GM21786 (cell line): ENCODE measurements around the gene EEF1AKMT1.
A peak's percentile ranks its signal among the peaks of the same experiment; 100 is the strongest.

Experiments used
- ATAC-seq: cut with Tn5 transposase; IDR thresholded peaks from one replicate; pipeline ENCODE4 v1.9.1; 2021; ENCODE audit not compliant: unreplicated experiment

EEF1AKMT1 gene

DNA sequence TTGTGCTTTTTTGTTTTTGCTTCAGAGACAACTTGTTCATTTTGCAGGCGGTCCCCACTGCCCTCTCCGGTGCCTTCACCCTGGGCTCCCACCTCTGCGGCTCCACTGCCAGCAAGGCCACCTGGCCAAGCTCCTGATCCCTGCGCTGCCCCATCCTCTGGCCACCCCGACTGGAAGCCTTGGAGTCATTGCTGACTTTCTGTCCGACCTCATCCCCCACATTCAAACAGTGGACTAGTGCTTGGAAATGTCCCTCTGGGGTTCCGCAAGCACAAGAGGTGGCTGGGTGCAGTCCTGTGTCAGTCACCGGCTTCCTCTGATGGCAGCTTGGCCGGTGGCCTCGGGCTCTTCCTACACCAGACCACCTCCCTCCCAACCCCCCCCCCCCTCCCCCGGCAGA lies 53.3 kb downstream of the EEF1AKMT1 start:
- ATAC-seq: no peak

DNA sequence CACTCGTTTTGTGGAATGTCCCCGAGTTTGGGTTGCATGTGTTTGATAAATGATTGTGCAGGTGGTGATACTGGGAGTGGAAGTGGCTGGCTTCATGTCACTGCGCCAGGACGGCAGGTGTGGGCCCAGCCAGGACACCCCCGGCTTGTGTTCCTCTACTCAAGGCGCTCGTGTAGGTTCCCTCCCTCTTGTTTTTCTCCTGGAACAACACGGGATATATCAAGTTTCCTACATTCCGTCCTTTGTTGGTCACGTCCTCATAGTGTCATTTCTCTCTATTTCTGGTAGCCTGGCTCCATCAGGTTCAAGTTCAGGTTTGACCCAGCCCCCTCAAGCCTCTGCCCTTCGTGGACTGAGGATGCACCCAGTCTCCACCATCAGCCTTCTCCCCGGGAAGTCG lies 54.0 kb downstream of the EEF1AKMT1 start:
- ATAC-seq: no peak

GRCh38 chr13:20718958-20719566 lies 54.7 kb downstream of the EEF1AKMT1 start:
- no peak for ATAC-seq

DNA sequence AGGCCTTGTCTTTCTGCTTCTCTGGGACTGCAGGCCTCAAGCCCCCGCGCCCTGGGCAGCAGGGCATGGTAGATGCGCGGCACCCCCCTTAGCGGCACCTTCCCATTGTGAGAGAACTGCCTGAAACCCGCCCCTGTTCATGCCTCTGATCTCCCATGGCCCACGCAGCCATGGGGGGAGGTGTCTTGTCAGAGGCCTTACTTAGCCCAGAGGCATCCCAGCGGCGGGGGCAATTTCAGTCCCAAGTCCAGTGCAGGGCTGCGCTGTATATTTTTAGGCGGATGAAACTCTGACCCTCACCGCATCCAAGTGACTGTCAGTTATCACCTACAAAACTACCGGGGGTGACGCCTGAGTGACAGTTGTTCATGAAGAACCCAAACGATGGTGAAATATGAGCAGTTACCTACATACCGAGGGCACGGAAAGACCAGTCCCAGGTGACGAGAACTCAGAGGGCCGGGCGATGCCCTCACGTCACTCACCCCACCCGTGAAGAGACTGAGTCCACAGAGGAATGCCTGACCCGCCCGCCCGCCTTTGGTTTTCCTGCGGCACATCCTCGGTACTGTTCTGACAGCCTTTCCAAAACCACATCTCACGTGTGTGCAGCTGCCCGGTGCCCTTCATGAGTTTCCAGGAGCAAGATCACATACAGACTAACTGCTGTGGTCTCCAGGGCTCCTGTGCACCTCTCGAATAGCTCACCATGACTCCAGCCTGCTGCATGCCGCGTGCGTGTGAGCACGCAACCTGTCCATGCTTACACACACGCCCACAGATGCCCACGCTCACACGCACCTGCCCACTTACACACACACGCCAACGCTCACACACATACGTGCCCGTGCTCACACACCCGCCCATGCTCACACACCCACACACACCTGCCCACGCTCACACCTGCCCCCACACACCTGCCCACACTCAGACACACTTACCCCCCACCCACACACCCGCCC lies 55.9 kb downstream of the EEF1AKMT1 start:
- no peak for ATAC-seq

- ATAC-seq: no peak
Measured at GRCh38 chr13:20716951-20717350, 56.8 kb downstream of the EEF1AKMT1 start.

- no peak for ATAC-seq
Measured at GRCh38 chr13:20715330-20715712, 58.4 kb downstream of the EEF1AKMT1 start.

DNA sequence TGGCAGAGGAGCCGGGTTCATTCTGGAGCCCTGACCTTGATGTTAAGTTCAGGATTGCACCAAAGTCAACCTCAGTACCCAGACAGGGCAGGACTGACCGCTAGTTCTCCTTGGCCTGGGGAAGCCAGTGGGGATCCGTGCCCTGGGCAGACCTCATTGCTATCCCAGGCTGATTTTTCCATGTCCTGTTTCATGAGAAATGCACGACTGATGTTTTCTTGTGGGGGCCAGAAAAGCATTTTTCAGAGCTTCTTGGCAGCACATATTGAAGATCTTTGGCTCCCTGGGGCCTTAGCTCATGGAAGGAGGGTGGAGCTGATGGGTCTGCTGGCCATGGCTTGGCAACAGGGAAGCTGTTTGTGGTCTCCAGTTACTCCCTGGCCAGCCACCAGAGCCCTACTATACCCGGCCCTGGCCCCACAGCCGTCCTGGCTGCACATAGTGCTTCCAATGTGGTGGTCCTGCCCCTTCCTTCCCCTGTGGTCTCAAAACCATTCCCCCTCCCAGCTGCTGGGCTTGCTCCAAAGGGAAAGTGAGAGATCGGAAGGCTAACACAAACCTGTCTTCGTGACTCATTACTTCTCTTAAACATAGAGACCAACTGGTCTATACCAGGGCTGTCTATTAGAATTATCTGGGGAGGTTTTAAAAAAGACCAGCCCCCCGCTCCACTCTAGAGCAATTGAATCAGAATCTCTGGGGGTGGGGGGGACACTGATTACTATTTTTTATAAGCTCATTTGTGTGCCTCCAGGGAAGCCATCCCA lies 59.0 kb downstream of the EEF1AKMT1 start:
- no peak for ATAC-seq

DNA sequence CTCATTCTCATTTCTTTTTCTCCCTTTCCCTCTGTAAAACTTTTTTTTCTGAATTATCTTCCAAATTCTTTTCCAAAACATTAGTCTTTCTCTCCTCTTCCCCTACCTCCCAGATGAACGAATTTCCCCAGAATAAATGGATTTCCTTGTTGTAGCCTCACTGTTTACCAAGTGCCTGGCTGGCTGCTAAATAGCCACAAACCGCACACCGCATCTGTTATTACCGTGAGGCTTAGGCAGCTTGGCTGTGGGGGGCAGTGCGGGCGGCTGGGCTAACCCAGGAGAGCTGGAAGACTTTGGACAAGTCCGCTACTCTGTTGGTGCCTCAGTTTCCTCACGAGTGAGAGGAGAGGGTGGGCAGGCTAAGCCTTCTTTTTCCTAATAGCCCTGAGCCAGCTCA lies 59.6 kb downstream of the EEF1AKMT1 start:
- ATAC-seq: no peak

- ATAC-seq: no peak
Measured at GRCh38 chr13:20713751-20714150, 60.0 kb downstream of the EEF1AKMT1 start.

DNA sequence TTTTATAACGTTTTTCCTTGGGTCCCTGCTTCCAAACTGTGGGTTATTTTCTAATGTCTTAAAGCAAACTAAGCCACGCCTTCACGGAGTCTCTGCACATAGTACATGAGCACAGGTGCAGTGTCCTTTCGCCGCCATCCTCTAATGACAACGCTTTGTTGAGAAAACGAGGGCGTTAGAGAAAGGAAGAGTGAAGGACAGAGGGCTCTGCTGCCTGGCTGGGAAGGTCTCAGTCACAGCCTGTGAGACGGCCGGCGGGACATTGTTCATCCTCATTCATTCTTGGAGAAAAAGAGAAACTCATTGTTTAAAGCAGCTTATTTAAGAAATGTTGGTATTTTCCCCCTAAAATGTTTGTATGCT lies 60.8 kb downstream of the EEF1AKMT1 start:
- ATAC-seq: no peak

DNA sequence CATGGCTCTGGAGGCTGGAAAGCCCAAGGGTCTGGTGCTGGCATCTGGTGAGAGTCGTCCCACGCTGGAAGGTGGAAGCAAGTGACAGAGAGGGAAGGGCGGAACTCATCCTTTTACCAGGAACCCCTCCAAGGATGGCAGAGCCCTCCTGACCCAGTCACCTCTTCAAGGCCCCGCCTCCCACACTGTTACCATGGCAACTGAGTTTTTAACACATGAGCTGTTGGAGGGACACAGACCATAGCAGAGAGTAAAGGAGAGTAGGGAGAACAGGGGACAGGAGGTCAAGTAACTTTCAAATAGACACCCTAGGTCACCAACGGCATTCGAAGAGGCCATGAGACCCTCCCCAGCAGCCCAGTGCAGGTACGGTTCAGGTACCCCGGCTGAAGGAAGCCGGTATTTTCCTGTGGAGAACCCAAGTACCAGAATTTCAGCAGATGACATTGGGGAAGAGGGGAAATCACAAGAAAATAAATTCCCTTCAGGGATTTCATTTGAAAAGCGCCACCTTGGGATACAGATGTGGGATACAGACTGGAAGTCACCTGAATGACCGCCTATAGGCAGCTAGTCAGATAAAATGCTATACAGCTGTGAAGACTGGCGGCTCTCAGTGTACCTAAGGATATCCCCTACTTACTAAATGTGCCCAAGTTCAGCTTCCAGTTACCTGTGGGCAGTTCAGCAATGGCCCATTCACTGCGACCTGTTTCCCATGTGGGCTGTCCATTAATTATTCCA lies 62.3 kb downstream of the EEF1AKMT1 start:
- no peak for ATAC-seq

DNA sequence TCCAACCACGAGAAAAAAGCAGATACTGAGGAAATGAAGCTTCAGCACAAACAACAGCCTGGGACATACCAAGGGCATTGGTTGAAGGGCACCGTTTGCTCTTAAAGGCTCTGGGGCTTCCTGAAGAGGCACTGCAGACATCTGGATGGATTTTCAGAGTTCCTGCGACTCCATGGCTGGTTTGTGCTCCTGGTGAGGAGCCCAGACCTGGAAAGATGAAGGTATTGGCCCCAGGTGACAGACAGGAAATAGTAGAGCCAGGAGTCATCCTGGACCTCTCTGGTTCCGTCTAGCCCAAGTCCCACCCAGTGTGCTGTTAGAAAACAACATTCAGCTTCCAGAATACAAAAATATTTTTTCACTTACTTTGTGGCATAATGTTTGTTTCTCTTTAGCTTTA lies 64.0 kb downstream of the EEF1AKMT1 start:
- ATAC-seq: no peak

GRCh38 chr13:20709369-20709768 lies 64.4 kb downstream of the EEF1AKMT1 start:
- ATAC-seq: no peak

- no peak for ATAC-seq
Measured at GRCh38 chr13:20708216-20708615, 65.5 kb downstream of the EEF1AKMT1 start.

DNA sequence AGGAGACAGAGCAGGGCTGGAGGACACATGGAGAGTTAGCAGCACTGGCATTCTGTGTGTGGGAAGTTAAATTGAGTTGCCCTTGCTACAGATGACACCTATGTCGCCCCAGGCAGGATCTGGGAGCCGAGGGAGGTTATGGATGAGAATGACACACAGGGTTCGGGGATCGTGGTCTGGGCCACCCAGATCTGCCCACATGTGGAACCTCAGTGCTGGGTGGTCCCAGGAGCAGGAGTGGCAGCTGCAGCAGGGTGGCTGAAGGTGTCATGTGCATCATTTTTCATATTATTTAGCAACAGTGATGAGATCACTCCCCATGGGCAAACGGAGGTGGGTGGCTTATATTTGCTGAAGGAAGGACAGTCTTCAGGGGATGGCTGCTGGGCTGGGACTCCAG lies 67.1 kb downstream of the EEF1AKMT1 start:
- ATAC-seq: no peak

DNA sequence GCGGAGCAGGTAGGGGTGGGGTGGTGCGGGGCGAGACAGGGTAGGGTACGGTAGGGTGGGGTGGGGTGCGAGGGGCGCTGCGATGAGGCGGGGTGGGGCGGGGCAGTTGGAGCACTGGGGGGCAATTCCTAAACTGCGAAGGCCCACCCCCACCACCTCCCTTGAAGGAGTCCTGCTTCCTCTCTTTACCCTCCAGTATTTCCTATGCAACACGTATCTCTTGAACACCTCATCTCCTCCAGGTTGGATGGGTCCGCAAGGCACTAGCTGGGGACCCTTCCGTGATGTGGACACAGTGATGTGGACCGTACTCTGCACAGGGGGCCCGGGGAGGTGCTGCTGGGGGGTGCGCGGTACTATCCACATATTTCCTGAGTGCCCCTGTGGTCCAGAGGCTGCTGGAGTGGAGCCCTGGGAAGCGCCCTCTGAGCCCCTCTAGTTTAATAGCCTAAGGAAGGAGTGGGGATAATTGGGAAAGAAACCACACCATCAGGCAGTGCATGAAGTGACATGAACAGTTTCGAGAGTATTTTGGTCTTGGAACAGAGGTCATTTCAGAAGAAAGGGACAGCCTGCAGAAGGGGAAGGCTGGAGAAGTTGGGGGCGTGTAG lies 69.2 kb downstream of the EEF1AKMT1 start:
- no peak for ATAC-seq

DNA sequence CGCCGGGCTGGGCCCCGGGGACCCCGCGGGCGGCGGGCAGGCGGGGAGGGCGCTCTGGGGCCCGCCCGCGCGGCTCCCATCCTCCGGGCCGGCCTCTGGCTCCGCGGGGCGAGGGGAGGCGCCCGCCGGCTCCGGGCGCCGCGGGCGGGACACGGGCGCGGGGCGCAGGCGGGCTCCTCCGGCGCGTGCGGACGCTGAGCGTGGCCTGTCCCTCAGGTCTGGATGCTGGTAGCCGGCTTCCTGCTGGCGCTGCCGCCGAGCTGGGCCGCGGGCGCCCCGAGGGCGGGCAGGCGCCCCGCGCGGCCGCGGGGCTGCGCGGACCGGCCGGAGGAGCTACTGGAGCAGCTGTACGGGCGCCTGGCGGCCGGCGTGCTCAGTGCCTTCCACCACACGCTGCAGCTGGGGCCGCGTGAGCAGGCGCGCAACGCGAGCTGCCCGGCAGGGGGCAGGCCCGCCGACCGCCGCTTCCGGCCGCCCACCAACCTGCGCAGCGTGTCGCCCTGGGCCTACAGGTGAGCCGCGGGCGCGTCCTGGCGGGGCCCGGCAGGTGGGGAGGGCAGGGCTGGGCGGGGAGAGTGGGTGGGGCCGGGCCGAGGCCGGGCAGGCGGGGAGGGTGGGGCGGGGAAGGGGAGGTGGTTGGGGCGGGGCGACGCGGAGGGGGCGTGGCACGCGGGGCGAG lies 69.8 kb downstream of the EEF1AKMT1 start:
- ATAC-seq: peak; percentile 82

GRCh38 chr13:20702915-20703779 lies 70.6 kb downstream of the EEF1AKMT1 start, which contains the start of gene IL17D:
TSS of gene IL17D (plus strand) at chr13:20703699. CDS start at chr13:20704002, 303 bp downstream.
- ATAC-seq: peak; percentile 28

DNA sequence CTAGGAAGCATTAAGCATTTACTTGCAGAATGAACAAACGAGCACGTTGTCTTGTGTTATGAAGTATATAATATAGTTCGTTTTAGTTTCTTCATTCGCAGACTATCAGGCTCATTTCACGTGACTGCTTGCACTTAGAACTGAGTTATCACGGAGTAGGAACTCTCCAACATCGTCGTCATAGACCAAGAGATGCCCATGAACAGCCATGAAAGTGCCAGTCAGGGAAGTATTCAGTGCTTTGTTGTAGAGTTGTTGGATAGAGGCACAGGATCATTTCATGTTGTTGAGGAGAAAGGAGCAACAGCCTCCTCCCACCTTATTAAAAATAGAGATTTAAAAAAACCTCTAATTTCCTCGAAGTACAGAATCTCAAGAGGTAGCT lies 71.2 kb downstream of the EEF1AKMT1 start:
- ATAC-seq: no peak
